Measurements from ENCODE around the gene TBCA. TPM values are rescaled to one million over a fixed set of nuclear protein-coding genes. Genes with fewer than 3 reads are reported as not detected.

Gene TBCA
- total RNA-seq, 4 donors from 2014 or later: 127 to 222 (median 165) TPM

- DNase-seq: no peak
- intact Hi-C loops (cut with DNase I): no loop called here
- 92 to 94% methylated on average over 7 of the region's 7 CpGs for WGBS, 2 donors
- no peaks in the 10 kb centered on the region for H3K9me3 ChIP-seq
- no peaks in the 10 kb centered on the region for H3K27me3 ChIP-seq
- peaks cover 0 to 5% of the 10 kb centered on the region in 2 donors for H3K4me1 ChIP-seq
- H3K27ac ChIP-seq: no peak overlapping the region
- TF ChIP-seq, protein P1, sequence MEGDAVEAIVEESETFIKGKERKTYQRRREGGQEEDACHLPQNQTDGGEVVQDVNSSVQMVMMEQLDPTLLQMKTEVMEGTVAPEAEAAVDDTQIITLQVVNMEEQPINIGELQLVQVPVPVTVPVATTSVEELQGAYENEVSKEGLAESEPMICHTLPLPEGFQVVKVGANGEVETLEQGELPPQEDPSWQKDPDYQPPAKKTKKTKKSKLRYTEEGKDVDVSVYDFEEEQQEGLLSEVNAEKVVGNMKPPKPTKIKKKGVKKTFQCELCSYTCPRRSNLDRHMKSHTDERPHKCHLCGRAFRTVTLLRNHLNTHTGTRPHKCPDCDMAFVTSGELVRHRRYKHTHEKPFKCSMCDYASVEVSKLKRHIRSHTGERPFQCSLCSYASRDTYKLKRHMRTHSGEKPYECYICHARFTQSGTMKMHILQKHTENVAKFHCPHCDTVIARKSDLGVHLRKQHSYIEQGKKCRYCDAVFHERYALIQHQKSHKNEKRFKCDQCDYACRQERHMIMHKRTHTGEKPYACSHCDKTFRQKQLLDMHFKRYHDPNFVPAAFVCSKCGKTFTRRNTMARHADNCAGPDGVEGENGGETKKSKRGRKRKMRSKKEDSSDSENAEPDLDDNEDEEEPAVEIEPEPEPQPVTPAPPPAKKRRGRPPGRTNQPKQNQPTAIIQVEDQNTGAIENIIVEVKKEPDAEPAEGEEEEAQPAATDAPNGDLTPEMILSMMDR (IDR thresholded peaks at IDR 0.05): no peak
- TF ChIP-seq POLR2A (IDR thresholded peaks at IDR 0.05): no peak
- H3K4me3 ChIP-seq (replicated peaks in 1 of 3): no peak overlapping the region
- no peaks in the 10 kb centered on the region for H3K36me3 ChIP-seq
Observed at GRCh38 chr5:77725616-77726015, 50.5 kb downstream of the TBCA start.

DNA sequence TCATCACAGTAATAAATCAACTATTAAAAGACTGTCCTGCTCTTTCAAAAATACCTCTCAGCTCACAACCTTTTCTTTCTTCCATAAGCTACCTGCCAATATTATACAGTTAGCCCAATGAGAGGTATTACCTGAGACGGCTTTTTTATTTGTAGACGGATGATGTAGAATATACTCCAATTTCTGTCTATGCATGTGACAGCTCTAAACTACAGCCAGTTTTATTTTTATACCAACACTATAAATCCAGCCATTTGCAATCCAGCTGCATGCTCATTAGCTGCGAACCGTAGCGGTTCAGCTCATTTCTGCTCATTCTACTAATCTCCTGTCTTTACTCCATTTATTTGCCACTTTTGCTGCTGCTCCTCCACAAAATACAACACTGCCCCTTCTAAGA is 51.2 kb downstream of the TBCA start:
- WGBS, 2 donors: 87 to 96% methylated on average over 5 of the region's 5 CpGs
- H3K27me3 ChIP-seq: no peaks in the 10 kb centered on the region
- no peak overlapping the region for H3K27ac ChIP-seq
- peaks cover 0 to 5% of the 10 kb centered on the region in 2 donors for H3K4me1 ChIP-seq
- no peak overlapping the region for H3K4me3 ChIP-seq (replicated peaks in 1 of 3)
- no peaks in the 10 kb centered on the region for H3K9me3 ChIP-seq
- no peak for DNase-seq
- H3K36me3 ChIP-seq: no peaks in the 10 kb centered on the region
- intact Hi-C loops (cut with DNase I): no loop called here
- TF ChIP-seq, protein P1 (IDR thresholded peaks at IDR 0.05): no peak
- no peak for TF ChIP-seq POLR2A (IDR thresholded peaks at IDR 0.05)

- DNase-seq: no peak
- Histone ChIP-seq H3K27ac (no peak overlapping the region), H3K27me3 (no peaks in the 10 kb centered on the region), H3K4me1 (no peaks in the 10 kb centered on the region), H3K36me3 (no peaks in the 10 kb centered on the region), H3K9me3 (no peaks in the 10 kb centered on the region), H3K4me3 (replicated peaks in 1 of 3) (no peak overlapping the region)
- 95 to 96% methylated on average over 3 of the region's 3 CpGs for whole genome bisulfite sequencing, 2 donors
- TF ChIP-seq, protein P1 (IDR thresholded peaks at IDR 0.05): no peak
- TF ChIP-seq POLR2A (IDR thresholded peaks at IDR 0.05): no peak
- intact Hi-C loops (cut with DNase I): no loop called here
Observed at GRCh38 chr5:77719666-77720363, 56.3 kb downstream of the TBCA start.

DNA sequence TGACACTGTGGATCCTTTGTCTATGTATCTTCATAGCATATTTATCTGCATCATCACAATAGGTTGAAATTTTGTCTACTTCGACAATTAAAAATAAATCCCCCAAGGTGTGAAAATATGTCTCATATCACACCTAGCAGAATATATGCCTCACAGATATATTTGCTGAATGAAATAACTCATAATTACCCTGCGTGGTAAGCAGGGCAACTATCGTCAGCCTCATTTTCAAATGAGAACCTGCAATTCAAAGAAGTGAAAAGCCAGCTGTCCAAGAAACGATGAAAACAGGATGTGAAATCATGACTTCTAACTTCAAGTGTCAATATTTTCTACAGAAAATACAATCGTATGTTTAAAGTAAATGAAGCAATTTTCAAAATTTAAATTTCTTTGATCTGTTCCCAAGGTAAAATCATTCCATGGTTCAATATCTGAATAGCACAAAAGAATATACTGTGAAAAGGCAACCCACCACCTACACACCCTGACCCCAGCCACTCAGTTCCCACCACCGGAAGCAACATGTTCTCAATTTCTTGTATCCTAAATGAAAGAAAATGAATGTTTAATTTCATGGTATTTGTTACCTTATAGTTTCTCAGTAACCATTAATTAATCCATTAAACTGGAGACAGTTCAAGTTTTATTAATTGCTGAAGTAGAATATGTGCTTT is 57.1 kb downstream of the TBCA start:
- Histone ChIP-seq H3K27me3 (no peaks in the 10 kb centered on the region), H3K36me3 (no peaks in the 10 kb centered on the region), H3K9me3 (no peaks in the 10 kb centered on the region), H3K4me1 (no peaks in the 10 kb centered on the region), H3K4me3 (replicated peaks in 1 of 3) (no peak overlapping the region), H3K27ac (no peak overlapping the region)
- TF ChIP-seq, protein P1 (IDR thresholded peaks at IDR 0.05): no peak
- no peak for TF ChIP-seq POLR2A (IDR thresholded peaks at IDR 0.05)
- intact Hi-C loops (cut with DNase I): no loop called here
- WGBS, 2 donors: 92 to 93% methylated on average over 6 of the region's 6 CpGs
- no peak for DNase-seq

DNA sequence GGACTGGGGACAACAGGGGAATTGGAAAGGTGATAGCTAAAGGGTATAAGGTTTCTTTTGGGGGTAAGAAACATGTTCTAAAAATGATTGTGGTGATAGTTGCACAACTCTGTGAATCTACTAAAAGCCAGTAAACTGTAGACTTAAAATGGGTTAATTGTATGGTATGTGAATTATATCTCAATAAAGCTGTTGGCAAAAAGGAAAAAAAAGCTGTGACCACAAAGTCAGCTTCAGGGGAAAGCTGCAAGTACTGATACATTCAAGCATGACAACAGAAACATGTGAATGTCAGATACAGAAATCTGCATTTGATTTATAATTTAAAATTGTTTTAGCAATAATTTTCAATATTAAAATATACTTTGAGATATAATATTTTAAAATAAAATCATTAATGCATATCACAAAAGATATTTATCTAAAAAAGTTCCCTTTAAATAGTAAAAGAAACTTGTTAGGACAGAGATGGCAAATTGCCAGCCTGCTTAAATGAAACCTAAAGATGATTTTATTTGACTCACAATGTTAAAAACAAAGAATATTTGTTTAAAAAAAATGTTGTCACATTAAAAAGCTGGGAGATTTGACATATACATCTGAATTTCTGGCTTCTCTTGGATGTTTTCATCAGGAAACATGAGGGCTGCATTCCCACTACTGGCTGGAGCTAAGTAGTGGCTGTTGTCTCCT is 66.0 kb downstream of the TBCA start:
- no peak for TF ChIP-seq POLR2A (IDR thresholded peaks at IDR 0.05)
- TF ChIP-seq, protein P1 (IDR thresholded peaks at IDR 0.05): no peak
- Histone ChIP-seq H3K4me3 (replicated peaks in 1 of 3) (no peak overlapping the region), H3K36me3 (peaks cover 16% of the 10 kb centered on the region in 2 donors), H3K27me3 (no peaks in the 10 kb centered on the region), H3K4me1 (no peaks in the 10 kb centered on the region), H3K9me3 (no peaks in the 10 kb centered on the region), H3K27ac (no peak overlapping the region)
- intact Hi-C loops (cut with DNase I): no loop called here
- no peak for DNase-seq
